ENCODE measurements around the gene CALML6. TPM values are rescaled to one million over a fixed set of nuclear protein-coding genes. Genes with fewer than 3 reads are reported as not detected.

CALML6 gene
- total RNA-seq, 3 donors from 2014 or later = 0.33 to 1.2 TPM; not detected in 1

GRCh38 chr1:1920608-1921458, 5.8 kb downstream of the CALML6 start:
- no peaks in the 10 kb centered on the region for H3K9me3 ChIP-seq
- H3K27me3 ChIP-seq = no peaks in the 10 kb centered on the region
- no peak overlapping the region for H3K27ac ChIP-seq
- no peak for TF ChIP-seq POLR2AphosphoS5 (IDR thresholded peaks at IDR 0.05)
- TF ChIP-seq CTCF (IDR thresholded peaks at IDR 0.05) = no peak
- no peak for TF ChIP-seq POLR2A (IDR thresholded peaks at IDR 0.05)
- intact Hi-C loops (cut with DNase I; ENCODE audit: low total_unique reads) = no loop called here
- H3K4me1 ChIP-seq = peaks cover 6% of the 10 kb centered on the region in 2 donors
- no peak overlapping the region for H3K4me3 ChIP-seq
- DNase-seq (ENCODE audit: low spot score in 2 of 2) = no peak
- no peaks in the 10 kb centered on the region for H3K36me3 ChIP-seq

- Histone ChIP-seq H3K9me3 (no peaks in the 10 kb centered on the region), H3K36me3 (no peaks in the 10 kb centered on the region), H3K4me3 (no peak overlapping the region), H3K4me1 (peaks cover 6% of the 10 kb centered on the region in 2 donors), H3K27ac (no peak overlapping the region), H3K27me3 (no peaks in the 10 kb centered on the region)
- intact Hi-C loops (cut with DNase I; ENCODE audit: low total_unique reads) = no loop called here
- no peak for DNase-seq (ENCODE audit: low spot score in 2 of 2)
- TF ChIP-seq CTCF (IDR thresholded peaks at IDR 0.05) = no peak
- TF ChIP-seq POLR2A (IDR thresholded peaks at IDR 0.05) = no peak
- TF ChIP-seq POLR2AphosphoS5 (IDR thresholded peaks at IDR 0.05) = no peak
These were observed 6.4 kb downstream of the CALML6 start for GRCh38 chr1:1921459-1921862.

GRCh38 chr1:1921901-1922701, 7.0 kb downstream of the CALML6 start:
- Histone ChIP-seq H3K27ac (no peak overlapping the region), H3K27me3 (no peaks in the 10 kb centered on the region), H3K4me1 (peaks cover 6% of the 10 kb centered on the region in 2 donors), H3K36me3 (no peaks in the 10 kb centered on the region), H3K9me3 (no peaks in the 10 kb centered on the region), H3K4me3 (no peak overlapping the region)
- DNase-seq (ENCODE audit: low spot score in 2 of 2) = no peak
- TF ChIP-seq POLR2A (IDR thresholded peaks at IDR 0.05) (no peak), POLR2AphosphoS5 (IDR thresholded peaks at IDR 0.05) (no peak), CTCF (IDR thresholded peaks at IDR 0.05) (no peak)
- intact Hi-C loops (cut with DNase I; ENCODE audit: low total_unique reads) = no loop called here

DNA sequence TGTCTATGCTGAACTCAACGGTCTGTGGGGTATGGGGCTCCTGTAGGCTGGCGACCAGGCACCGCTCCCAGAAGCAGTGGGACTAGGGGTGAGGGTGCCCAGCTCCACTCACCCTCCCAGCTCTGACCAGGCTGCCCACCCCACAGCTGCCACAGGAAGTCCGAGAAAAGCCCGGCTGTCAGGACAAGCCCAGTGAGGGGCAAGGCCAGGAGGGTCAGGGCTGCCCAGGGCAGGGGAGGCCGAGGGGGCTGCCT, 7.6 kb downstream of the CALML6 start:
- intact Hi-C loops (cut with DNase I; ENCODE audit: low total_unique reads) = no loop called here

More for the DNA sequence above, 7.6 kb downstream of the CALML6 start:
- Histone ChIP-seq H3K4me3 (no peak overlapping the region), H3K36me3 (no peaks in the 10 kb centered on the region), H3K4me1 (peaks cover 6% of the 10 kb centered on the region in 2 donors), H3K9me3 (no peaks in the 10 kb centered on the region), H3K27ac (no peak overlapping the region), H3K27me3 (no peaks in the 10 kb centered on the region)
- no peak for DNase-seq (ENCODE audit: low spot score in 2 of 2)
- TF ChIP-seq CTCF (IDR thresholded peaks at IDR 0.05) (no peak), POLR2AphosphoS5 (IDR thresholded peaks at IDR 0.05) (no peak), POLR2A (IDR thresholded peaks at IDR 0.05) (no peak)

All from breast epithelium (tissue), 4 donors.